DLD1 (cell line): ENCODE data around the gene ZNF784.

Experiments
- in situ Hi-C: cut with HindIII; loops from 2 replicates; pipeline ENCODE4 v1.10.0; 2017; ENCODE audit warnings: low sequenced_read_pairs

Gene ZNF784

DNA sequence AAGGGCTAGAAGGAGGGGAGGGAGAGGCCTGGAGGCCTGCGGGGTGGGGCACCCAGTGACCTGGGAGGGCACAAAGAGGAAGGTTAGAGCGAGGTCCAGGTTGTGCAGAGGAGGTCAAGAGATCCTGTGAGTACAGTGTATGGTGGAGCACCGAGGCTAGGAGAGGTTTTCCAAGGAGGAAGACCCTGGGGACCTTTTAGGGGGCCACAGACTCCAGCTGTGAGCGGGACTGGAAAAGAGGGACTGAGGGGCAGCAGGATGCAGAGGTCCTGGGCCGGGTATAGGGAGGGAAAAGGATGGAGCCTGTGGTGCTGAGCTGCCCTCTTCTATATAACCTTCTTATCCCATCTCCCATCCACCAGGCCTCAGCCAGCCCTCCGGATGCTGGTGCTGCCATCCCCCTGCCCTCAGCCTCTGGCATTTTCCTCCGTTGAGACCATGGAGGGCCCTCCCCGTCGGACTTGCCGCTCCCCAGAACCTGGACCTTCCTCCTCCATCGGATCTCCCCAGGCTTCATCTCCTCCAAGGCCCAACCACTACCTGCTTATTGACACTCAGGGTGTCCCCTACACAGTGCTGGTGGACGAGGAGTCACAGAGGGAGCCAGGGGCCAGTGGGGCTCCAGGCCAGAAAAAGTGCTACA lies 19.9 kb upstream of the ZNF784 start:
- in situ Hi-C loops = no loop called here

DNA sequence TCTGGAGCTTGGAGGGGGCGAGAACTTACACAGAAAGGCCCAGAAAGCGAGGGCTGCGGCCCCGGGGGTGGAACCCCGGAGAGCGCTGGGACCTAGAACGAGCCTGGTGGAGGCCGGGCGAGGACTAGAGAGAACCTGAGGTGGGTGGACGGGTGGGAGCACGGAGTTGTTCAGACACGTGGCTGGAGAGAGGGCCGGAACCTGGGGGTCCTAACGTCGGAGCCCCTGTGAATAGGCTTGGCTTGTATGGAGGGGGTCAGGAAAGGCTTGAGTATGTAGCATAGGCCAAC lies 19.5 kb upstream of the ZNF784 start:
- in situ Hi-C loops = no loop called here

DNA sequence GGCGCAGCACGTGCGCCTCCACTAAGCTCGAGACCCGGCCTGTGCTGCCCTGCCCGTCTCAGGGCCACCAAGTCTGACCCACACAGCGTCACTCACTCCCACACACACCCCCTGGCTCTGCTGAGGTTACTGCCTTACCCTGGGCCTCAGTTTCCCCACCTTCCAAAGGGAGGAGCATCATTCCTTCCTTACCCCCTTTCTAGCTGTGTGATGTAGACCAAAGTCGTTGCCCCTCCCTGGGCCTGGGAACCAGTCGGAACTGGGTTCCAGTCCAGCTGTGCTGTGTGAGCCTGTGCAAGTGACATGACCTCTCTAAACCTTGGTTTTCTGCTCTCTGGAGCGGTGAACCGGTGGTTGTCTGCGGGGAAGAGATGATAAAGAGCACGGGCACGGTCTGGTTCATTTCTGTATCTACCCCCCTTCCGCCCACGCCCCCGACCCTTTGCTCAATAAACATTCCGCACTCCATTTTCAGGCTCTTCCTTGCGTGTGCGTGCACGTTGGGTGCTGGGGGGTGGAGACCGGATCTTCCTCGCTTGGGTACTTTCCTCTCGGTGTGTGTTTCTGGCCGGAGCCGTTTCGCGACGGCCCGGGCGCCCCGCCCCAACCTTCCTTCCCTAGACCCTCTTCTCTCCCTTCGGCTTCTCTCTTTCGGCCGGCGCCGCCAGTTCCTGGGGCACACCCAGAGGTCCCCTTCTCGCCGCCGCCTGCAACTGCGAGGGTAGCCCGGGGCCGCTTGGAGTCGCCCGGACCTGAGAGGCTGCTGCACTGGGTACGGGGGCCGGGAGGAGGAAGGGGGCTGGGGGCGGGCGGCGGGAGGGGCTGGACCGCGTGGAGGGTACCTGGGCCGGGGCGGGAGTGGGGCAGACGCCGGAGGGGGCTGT lies 18.9 kb upstream of the ZNF784 start, which contains the start of gene ZNF581:
TSS of gene ZNF581 (plus strand) at position 647 of the 884 bp plus-strand sequence. CDS start 923 bp downstream, outside the sequence.
- in situ Hi-C loops = no loop called here

DNA sequence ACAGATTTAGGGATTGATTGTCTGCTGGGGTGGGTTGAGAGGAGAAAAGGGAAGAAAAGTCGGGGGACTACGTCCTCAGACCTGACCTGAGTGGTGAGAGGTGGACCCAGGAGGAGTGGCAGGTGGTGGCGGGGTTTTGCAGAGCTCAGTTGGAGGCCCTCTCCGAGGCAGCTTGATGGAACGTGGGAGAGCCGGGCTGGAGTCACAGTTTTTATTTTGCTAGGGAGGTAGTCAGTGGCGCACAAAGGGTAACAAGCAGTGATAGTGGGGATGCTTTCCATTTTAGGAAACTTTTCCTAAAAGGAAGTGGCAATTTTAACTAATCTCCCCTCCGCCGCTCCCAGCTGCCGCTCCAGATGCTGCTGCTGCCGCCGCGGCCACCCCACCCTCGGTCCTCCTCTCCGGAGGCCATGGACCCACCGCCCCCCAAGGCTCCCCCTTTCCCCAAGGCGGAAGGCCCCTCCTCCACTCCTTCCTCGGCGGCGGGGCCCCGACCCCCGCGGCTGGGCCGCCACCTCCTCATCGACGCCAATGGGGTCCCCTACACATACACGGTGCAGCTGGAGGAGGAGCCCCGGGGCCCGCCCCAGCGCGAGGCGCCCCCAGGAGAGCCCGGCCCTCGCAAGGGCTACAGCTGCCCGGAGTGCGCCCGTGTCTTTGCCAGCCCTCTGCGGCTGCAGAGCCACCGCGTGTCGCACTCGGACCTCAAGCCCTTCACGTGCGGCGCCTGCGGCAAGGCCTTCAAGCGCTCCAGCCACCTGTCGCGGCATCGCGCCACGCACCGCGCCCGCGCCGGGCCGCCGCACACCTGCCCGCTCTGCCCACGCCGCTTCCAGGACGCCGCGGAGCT lies 18.0 kb upstream of the ZNF784 start:
- in situ Hi-C loops = no loop called here

DNA sequence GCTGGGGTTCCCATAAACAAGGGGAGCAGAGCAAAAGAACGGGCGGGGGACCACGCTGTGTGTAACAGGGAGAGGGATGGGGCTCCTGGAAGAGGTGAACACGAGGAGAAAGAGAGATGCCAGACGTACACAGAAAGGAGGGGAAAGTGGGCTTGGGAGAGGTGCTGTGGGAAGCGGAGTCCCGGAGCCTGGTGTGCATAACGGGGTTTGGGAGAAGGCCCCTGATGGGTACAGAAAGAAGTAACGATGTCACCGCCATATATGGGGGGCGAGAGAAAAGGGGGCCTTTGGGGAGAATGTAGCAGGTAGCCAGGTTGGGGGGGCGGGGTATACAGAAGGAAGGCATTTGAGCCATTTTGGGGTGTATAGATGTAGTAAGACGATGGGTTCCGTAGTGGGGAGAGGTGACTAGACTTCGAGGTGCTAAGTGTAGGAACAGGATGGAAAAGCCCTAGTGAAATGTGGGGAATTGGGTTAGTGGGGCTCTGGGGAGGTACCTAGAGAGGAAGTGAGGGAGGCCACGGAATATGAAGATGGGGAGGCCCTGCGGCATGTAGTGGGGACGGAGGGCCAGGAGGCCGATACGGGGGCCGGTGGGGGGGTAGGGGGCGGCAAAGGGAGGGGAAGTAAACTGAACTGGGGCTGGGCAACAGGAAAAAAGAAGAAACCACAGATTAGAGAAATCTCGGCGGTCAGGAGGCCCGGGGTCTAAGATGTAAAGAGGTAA lies 17.2 kb upstream of the ZNF784 start:
- in situ Hi-C loops = no loop called here

DNA sequence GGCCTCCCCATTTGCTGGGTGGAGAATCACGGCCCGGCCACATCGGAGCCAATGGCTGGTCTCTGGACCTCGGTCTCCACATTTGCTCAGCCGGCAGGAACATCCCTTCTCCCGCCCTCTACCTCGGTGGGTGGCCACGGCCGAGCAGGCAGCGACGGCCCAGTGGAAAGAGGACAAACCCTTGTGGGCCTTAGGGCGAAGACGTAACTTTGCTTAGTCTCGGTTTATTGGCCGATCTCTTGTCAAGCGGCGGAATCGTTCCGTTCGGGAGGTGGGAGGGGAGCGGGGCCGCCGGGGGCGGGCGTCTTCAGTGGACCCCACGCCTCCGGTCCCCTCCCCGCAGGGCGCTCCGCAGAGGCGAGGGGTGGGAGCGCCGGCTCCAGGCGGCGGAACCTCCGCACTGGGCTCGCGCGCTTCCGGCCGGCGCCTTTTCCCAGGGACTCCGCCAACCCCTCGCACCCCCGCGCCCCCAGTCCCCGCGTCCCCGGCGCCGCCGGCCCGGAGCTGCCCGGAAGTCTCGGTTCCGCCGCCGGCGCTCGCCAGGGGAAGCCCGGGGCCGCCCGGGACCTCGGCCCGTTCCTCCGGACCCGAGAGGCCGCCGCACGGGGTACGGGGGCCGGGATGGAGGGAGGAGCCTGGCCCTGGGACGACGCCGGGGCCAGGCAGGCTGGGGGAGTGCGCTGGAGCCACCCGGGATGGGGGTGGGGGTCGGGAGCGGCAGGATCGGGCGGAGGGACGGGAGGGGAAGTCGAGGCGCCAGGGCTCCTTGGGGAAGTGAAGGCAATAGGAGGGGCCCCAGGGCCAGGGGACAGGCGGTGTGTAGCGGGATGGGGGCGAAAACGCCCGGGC lies 16.4 kb upstream of the ZNF784 start, which contains the start of gene ZNF580:
TSS of gene ZNF580 (plus strand) at position 426 of the 849 bp plus-strand sequence. CDS start 1,507 bp downstream, outside the sequence.
- in situ Hi-C loops = no loop called here

DNA sequence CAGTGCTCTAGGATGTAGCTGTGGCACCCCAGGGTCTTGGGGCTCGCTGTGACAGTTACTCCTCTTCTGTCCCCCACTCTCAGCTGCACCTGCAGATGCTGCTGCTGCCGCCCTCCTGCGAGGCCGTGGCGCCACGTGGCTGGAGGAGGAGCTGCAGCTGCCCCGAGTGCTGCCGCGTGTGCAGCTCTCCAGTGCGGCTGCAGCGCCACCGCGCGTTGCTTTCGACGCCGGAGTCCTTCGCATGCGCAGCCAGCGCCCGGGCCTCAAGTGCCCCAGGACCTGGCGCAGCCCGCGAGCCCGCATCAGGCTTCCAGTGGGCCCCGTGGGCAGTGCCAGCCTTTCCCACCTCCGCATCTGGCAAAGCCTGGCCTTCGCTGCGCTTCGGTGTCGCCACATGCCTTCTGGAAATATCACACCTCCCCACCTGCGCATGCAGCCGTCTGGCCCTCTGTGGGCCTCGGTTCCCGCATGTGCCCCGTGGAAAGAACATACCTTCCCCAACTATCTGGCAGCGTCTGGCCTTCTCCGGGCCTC lies 15.7 kb upstream of the ZNF784 start:
- in situ Hi-C loops = no loop called here

DNA sequence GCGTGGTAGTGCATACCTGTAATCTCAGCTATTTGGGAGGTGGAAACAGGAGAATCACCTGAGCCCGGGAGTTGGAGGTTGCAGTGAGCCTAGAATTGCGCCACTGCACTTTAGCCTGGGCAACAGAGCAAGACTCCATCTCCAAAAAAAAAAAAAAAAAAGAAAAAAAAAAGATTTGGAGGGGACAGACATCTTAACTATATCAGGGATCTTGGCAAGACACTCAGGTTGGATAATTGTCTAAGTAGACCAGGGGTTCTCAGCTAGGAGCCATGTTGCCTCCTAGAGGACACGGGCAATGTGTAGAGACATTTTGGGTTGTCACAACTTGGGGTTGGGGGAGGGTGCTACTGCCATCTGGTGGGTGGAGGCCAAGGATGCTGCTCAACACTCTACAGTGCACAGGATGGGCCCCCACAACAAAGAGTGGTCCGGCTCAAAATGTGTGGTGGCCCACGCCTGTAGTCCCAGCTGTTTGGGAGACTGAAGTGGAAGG lies 14.5 kb upstream of the ZNF784 start:
- in situ Hi-C loops = no loop called here

DNA sequence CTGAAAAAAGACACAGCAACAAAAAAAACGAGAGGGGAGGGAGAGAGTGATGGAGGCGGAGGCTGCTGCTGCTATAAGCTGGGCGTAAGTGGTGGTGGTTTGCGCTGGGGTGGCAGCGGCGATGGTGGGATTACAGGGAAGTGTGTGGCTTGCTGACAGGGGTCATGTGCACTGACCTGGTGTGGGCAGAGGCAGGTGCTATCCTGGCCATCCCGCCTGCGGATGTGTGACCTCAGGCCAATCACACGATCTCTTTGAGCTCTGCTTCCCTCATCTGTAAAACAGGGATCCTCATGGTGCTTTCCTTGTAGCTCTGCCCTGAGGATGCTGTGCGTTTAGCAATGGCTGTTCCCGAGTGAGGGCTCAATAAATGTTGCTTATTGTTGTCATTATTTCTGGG lies 13.2 kb upstream of the ZNF784 start:
- in situ Hi-C loops = no loop called here

DNA sequence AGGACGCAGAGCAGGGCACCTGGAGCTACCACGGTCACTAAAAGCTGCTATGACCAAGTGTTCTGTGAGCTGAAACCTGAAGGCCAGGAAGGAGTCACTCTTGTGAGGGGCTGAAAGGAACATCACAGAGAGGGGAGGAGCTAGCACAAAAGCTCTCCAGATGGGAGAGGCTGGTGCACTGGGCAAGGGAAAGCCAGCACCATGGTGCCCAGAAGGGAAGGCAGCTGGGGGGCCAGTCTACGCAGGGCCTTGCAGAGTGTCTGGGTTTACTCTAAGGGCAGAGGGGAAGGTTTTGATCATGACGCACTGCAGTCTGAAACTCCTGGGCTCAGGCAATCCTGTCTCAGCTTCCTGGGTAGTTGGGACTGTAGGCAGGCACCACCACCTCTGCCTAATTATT lies 12.4 kb upstream of the ZNF784 start:
- in situ Hi-C loops = no loop called here

DNA sequence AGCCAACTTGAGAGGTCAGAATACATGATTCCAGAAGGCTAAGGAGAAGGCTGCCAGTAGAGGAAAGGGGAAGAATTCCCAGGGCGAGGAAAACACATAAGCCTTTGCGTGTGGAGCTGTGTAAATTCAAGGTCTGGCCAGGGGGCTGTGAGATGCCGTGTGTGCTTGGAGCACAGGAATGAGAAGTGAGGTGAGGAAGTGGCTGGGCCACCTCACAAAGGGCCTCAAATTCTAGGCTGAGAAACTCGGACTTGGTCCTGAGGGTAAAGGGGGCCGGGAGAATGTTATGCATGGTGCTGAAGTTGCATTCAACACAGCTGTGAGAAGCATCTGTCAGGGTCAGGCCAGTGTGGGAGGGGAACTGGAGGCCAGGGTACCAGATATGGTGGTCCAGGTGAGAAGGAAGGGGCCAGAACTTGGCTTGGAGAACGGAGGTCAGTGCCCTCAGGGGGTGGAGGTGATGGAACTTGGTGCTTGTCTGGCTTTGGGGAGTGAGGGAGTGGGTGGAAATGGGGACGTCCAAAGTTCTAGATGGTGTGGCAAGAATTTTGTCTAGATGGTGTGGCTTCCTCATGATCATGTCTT lies 11.6 kb upstream of the ZNF784 start:
- in situ Hi-C loops = no loop called here

DNA sequence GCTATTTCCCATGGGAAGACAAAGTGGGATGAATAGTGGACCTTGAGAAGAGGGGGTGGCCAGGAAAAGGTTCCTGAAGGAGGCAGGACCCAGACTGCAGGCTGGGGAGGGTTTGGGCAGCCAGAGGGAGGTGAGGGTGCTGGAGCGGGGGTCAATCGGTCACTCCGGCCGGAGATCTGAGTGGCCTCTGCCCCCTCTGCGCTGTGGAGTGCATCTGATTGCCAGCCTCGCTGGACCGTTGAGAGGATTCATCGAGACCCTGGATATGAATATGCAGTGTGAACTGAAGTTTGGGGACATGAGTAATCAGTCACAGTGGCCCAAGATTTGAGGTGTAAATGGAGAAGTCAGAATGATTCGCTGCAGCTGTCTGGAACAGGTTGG lies 11.0 kb upstream of the ZNF784 start:
- in situ Hi-C loops = no loop called here

DNA sequence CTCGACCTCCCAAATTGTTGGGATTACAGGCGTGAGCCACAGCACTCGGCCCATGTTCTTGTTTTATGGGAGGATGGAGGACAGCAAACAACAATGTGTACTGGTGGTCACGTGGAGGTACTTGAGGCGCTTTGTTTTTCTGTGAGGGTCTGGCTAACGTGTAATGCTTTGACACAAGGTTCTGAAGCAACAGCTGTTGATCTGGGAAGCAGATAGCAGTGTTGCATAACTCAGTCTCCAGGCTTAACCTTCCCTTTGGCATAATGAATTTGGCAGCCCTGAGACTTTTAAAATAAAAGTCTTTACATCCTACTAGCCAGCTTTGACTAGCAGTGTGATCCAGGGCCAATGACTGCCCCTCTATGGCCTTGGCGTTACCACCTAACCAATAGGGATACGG lies 9.5 kb upstream of the ZNF784 start:
- in situ Hi-C loops = no loop called here

DNA sequence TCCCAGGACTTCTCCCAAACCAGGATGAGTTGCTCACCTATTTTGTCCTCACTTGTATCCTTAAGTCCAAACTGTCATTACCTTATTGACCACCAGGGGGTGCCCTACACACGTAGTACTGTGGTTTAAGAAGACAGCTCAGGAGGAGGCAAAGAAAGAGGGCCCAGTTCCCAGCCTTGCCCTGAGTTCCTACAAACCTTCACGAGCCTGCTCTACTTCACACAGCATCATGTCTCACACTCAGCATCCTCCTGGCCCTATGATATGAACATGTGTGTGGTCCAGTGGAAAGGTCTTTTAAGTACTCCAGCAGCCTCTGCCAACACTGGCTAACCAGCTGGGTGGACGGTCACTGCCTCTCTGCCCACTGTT lies 8.1 kb upstream of the ZNF784 start:
- in situ Hi-C loops = no loop called here

DNA sequence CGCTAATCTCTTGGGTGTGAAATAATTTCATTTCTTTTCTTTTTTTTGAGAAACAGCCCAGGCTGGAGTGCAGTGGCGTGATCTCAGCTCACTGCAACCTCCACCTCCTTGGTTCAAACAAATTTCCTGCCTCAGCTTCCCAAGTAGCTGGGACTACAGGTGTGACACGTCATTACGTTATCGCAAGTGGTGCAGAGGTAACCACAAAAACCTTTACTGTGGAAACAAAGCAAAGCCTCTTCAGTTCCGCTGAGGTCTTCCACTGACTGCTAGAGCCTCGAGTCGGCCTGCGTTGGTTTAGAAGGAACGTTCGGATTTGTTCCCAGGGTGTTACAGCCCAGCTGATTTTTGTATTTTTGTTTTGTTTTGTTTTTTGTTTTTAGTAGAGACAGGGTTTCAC lies 2.0 kb upstream of the ZNF784 start:
- in situ Hi-C loops = loop anchor here (10.0 kb wide), 1 partner anchor 452 kb away; no protein-coding TSS in a partner anchor

DNA sequence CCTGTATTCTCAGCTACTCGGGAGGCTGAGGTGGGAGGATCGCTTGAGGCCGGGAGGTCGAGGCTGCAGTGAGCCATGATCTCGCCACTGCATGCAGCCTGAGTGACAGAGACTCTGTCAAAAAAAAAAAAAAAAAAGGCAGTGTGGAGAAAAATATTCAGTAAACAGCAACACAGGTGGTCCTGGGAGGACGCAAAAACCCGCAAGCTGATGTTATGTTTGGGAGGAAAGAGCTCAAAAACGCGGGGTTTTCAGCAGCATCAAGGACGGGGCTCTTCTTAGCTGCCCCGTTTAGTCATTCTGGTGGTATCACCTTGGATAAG lies 599 bp upstream of the ZNF784 start:
- in situ Hi-C loops = loop anchor here (10.0 kb wide), 1 partner anchor 450 kb away; no protein-coding TSS in a partner anchor

DNA sequence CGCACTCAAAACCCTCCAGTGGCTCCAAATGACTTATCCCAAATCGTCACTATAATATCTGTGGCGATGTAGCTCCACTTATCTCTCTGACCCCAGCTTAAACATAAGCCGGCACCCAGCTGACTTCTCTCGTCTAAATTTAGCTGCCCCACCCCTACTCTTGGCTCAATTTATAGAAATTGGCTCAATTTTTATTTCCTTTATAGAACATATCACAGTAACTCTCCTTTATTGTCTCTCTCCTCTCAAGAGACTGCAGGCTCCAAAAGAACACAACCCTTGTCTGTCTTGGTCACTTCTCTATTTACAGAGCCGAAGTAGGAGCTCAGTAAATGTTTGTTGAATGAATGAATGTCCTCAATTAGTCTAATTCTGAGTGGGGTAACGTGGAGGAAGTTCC lies 805 bp downstream of the ZNF784 start:
- in situ Hi-C loops = loop anchor here (5.0 to 10.0 kb wide), 2 partner anchors 96 to 449 kb away; no protein-coding TSS in a partner anchor

DNA sequence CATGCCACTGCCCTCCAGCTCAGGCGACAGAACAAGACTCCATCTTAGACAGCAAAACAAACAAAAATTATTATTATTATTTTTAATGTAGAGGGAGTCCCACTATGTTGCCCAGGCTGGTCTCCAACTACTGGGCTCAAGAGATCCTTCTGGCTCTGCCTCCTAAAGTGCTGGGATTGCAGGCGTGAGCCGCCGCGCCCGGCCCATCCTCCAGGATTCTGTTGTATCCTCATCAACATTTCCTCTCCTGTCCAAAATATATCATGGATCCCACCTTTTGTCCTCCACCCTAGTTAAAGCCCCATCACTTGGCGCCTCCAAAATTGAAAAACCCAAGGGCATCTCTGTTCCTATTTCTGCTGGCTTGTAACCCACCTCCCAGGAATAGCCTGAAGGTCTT lies 1.2 kb downstream of the ZNF784 start:
- in situ Hi-C loops = loop anchor here (5.0 to 10.0 kb wide), 2 partner anchors 96 to 448 kb away; no protein-coding TSS in a partner anchor
